Karpas-422 (cell line): ENCODE measurements around the gene TLL2. TPM values are rescaled to one million over a fixed set of nuclear protein-coding genes. Genes with fewer than 3 reads are reported as not detected.

Experiments
- DNase-seq: peaks from one replicate; pipeline ENCODE4 v3.0.0-alpha.2; 2015
- H2AFZ ChIP-seq: fragments of 200-600 bp; sonication (generic); 2 replicates; pipeline ENCODE4 v1.6.1; 2014; ENCODE audit warnings: antibody characterized with exemption, low read length, mixed read lengths
- H3K27ac ChIP-seq: fragments of 200-600 bp; sonication (generic); 2 replicates; pipeline ENCODE4 v1.5.1; 2014; ENCODE audit warnings: mild to moderate bottlenecking, low read length, moderate library complexity
- H3K27me3 ChIP-seq: fragments of 200-600 bp; sonication (generic); 2 replicates; pipeline ENCODE4 v1.6.1; 2014; ENCODE audit warnings: low read length, mixed read lengths
- H3K36me3 ChIP-seq: fragments of 200-600 bp; sonication (generic); 2 replicates; pipeline ENCODE4 v1.6.1; 2014; ENCODE audit warnings: low read length, mixed read lengths; ENCODE audit not compliant: insufficient read depth
- H3K4me1 ChIP-seq: fragments of 200-600 bp; sonication (generic); 2 replicates; pipeline ENCODE4 v1.6.1; 2014; ENCODE audit warnings: mild to moderate bottlenecking, low read length, mixed read lengths
- H3K4me2 ChIP-seq: fragments of 200-600 bp; sonication (generic); 2 replicates; pipeline ENCODE4 v1.6.1; 2014; ENCODE audit warnings: low read length, low read depth, mild to moderate bottlenecking; ENCODE audit not compliant: poor library complexity, severe bottlenecking
- H3K4me3 ChIP-seq: fragments of 200-600 bp; sonication (generic); 2 replicates; pipeline ENCODE4 v1.5.1; 2014; ENCODE audit warnings: mild to moderate bottlenecking, antibody characterized with exemption, low read length, mixed read lengths
- H3K79me2 ChIP-seq: fragments of 200-600 bp; sonication (generic); 2 replicates; pipeline ENCODE4 v1.6.1; 2014; ENCODE audit warnings: mild to moderate bottlenecking, low read length, mixed read lengths
- H3K9ac ChIP-seq: fragments of 200-600 bp; sonication (generic); 2 replicates; pipeline ENCODE4 v1.6.0; 2014; ENCODE audit warnings: low read length
- H3K9me2 ChIP-seq: fragments of 200-600 bp; sonication (generic), shearing (Covaris generic); replicated peaks from 2 replicates; pipeline ENCODE4 v1.6.0; 2014; ENCODE audit warnings: mild to moderate bottlenecking, low read length, moderate library complexity; ENCODE audit not compliant: insufficient read depth
- H3K9me3 ChIP-seq: fragments of 300-700, 200-600 bp; sonication (generic); 2 replicates; pipeline ENCODE4 v1.6.1; 2014; ENCODE audit warnings: low read length, mixed read lengths
- H4K20me1 ChIP-seq: fragments of 200-600 bp; sonication (generic); 2 replicates; pipeline ENCODE4 v1.6.1; 2014; ENCODE audit warnings: mild to moderate bottlenecking, antibody characterized with exemption, low read length, low read depth; ENCODE audit not compliant: insufficient read depth
- total RNA-seq: library from RNA; depleted of rRNA; stranded (reverse); fragments of >200 nt; shearing (Covaris generic); gene quantifications from 2 replicates; pipeline ENCODE4 v1.2.3, GENCODE V29; 2014; ENCODE audit warnings: low replicate concordance

The TLL2 gene
- total RNA-seq, 1 experiment from 2014 or later = not detected

DNA sequence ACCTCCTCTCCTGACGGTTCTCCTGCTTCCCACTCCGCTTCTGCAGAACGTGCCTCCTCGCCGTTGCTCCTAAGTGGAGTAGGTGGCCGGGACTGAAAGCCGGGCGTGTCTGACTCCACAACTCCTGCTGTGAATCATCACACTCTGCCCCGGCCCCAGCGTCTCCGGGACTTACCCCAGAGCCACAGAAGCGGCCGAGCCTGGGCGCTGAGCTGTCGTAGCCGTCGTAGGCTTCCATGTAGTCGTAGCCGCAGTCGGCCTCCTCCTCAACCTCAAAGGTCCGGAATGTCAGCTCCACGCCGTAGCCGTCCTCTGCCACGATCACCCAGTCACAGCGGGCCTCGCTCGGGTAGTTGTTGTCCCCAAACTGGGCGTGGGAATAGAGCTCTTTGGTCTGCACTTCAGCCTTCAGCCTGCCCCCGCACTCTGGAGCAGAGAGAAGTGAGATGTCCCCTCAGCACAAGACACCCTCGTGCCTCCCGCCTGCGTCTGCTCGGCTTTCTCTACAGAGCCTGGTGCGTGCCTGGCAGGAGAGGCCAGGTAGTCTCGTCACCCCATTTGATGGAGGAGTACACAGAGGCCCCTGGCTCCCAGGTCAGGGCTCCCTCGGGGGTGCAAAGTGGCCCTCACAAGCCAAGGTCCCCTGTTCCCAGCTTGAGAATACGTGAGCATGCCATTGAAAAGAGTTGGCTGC lies 143.7 kb downstream of the TLL2 start:
- H4K20me1 ChIP-seq = no peaks in the 10 kb centered on the region
- H3K79me2 ChIP-seq = no peaks in the 10 kb centered on the region
- H3K36me3 ChIP-seq = no peaks in the 10 kb centered on the region
- H2AFZ ChIP-seq = no peak overlapping the region
- no peak for DNase-seq
- H3K27me3 ChIP-seq = no peaks in the 10 kb centered on the region
- no peaks in the 10 kb centered on the region for H3K9me2 ChIP-seq
- no peak overlapping the region for H3K4me2 ChIP-seq
- no peak overlapping the region for H3K4me3 ChIP-seq
- H3K9me3 ChIP-seq = no peaks in the 10 kb centered on the region
- H3K27ac ChIP-seq = no peak overlapping the region
- H3K4me1 ChIP-seq = peaks cover 4% of the 10 kb centered on the region
- no peak overlapping the region for H3K9ac ChIP-seq

DNA sequence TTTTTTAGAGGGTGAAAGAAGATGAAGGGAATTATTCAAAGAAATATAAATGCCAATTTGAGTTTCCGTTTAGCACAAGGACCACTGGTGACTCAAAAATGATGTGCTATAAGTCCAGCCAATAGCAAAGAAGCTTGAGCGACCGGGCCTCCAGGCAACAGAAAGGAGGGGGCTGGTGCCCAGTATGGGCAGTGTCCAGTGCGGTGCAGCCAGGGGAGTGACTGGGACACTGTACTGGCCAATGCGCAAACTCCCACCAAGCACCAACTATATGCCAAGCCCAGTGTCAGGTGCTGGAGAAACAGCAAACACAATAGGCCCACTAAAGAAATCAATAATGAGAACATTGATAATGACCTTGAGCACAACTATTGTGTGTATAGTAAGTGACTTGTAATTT lies 144.8 kb downstream of the TLL2 start:
- H3K4me3 ChIP-seq = no peak overlapping the region
- H3K27ac ChIP-seq = no peak overlapping the region
- no peak for DNase-seq
- no peaks in the 10 kb centered on the region for H3K9me2 ChIP-seq
- no peak overlapping the region for H3K4me2 ChIP-seq
- no peaks in the 10 kb centered on the region for H4K20me1 ChIP-seq
- no peaks in the 10 kb centered on the region for H3K79me2 ChIP-seq
- no peak overlapping the region for H2AFZ ChIP-seq
- no peaks in the 10 kb centered on the region for H3K36me3 ChIP-seq
- H3K9me3 ChIP-seq = no peaks in the 10 kb centered on the region
- H3K27me3 ChIP-seq = no peaks in the 10 kb centered on the region
- H3K4me1 ChIP-seq = no peaks in the 10 kb centered on the region
- no peak overlapping the region for H3K9ac ChIP-seq

- H3K36me3 ChIP-seq = no peaks in the 10 kb centered on the region
- H3K27me3 ChIP-seq = no peaks in the 10 kb centered on the region
- no peaks in the 10 kb centered on the region for H3K9me3 ChIP-seq
- no peaks in the 10 kb centered on the region for H4K20me1 ChIP-seq
- H3K27ac ChIP-seq = no peak overlapping the region
- no peak overlapping the region for H3K4me3 ChIP-seq
- no peaks in the 10 kb centered on the region for H3K4me1 ChIP-seq
- H3K79me2 ChIP-seq = no peaks in the 10 kb centered on the region
- H2AFZ ChIP-seq = no peak overlapping the region
- no peak for DNase-seq
- H3K4me2 ChIP-seq = no peak overlapping the region
- H3K9me2 ChIP-seq = no peaks in the 10 kb centered on the region
- H3K9ac ChIP-seq = no peak overlapping the region
Measured at GRCh38 chr10:96367470-96367869, 146.3 kb downstream of the TLL2 start.

- Histone ChIP-seq H3K9me3 (no peaks in the 10 kb centered on the region), H2AFZ (no peak overlapping the region), H3K4me1 (no peaks in the 10 kb centered on the region), H3K36me3 (no peaks in the 10 kb centered on the region), H3K9me2 (no peaks in the 10 kb centered on the region), H3K27ac (no peak overlapping the region), H3K4me3 (no peak overlapping the region), H3K79me2 (no peaks in the 10 kb centered on the region), H3K9ac (no peak overlapping the region), H3K4me2 (no peak overlapping the region), H4K20me1 (no peaks in the 10 kb centered on the region), H3K27me3 (no peaks in the 10 kb centered on the region)
- DNase-seq = no peak
Measured at GRCh38 chr10:96366508-96366907, 147.2 kb downstream of the TLL2 start.

- Histone ChIP-seq H2AFZ (no peak overlapping the region), H3K4me2 (no peak overlapping the region), H3K9me3 (no peaks in the 10 kb centered on the region), H3K9me2 (no peaks in the 10 kb centered on the region), H3K36me3 (no peaks in the 10 kb centered on the region), H3K79me2 (no peaks in the 10 kb centered on the region), H3K9ac (no peak overlapping the region), H4K20me1 (no peaks in the 10 kb centered on the region), H3K4me1 (no peaks in the 10 kb centered on the region; the same call in 1 of the 2 replicates), H3K27ac (no peak overlapping the region), H3K4me3 (no peak overlapping the region), H3K27me3 (no peaks in the 10 kb centered on the region)
- DNase-seq = no peak
Measured at GRCh38 chr10:96365571-96365970, 148.2 kb downstream of the TLL2 start.

- no peaks in the 10 kb centered on the region; the same call in 1 of the 2 replicates for H3K4me1 ChIP-seq
- H3K9me3 ChIP-seq = no peaks in the 10 kb centered on the region
- no peaks in the 10 kb centered on the region for H3K79me2 ChIP-seq
- no peak overlapping the region for H2AFZ ChIP-seq
- no peak overlapping the region for H3K4me2 ChIP-seq
- no peak overlapping the region for H3K4me3 ChIP-seq
- H3K9ac ChIP-seq = no peak overlapping the region
- no peaks in the 10 kb centered on the region for H3K27me3 ChIP-seq
- no peak for DNase-seq
- H3K9me2 ChIP-seq = no peaks in the 10 kb centered on the region
- H3K27ac ChIP-seq = no peak overlapping the region
- no peaks in the 10 kb centered on the region for H3K36me3 ChIP-seq
- H4K20me1 ChIP-seq = no peaks in the 10 kb centered on the region
Measured at GRCh38 chr10:96360766-96361165, 153.0 kb downstream of the TLL2 start.

- no peaks in the 10 kb centered on the region for H3K27me3 ChIP-seq
- no peaks in the 10 kb centered on the region for H3K9me2 ChIP-seq
- no peak overlapping the region for H3K4me3 ChIP-seq
Measured at GRCh38 chr10:96360331-96360730, 153.4 kb downstream of the TLL2 start.

DNA sequence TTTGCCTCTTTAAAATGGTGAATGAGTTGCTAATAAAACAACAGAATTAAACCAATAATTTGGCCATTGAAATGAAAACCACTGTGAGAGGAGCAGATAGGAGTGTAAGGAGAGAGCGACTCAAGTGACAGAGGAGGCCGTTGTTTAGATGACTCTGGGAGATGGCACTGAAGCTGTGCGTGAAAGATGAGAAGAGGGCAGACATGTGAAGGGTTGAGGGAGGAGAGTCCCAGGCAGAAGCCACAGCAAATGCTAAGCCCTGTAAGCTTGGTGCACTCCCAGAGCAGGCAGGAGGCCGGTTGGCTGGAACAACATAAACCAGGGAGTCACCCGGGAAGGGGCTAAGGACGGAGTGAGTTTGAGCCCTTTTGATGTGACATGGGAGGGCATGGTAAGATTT lies 154.1 kb downstream of the TLL2 start:
- H2AFZ ChIP-seq = no peak overlapping the region
- no peak for DNase-seq
- no peaks in the 10 kb centered on the region for H3K9me2 ChIP-seq
- H3K27me3 ChIP-seq = no peaks in the 10 kb centered on the region
- no peak overlapping the region for H3K4me3 ChIP-seq
- no peaks in the 10 kb centered on the region; the same call in 1 of the 2 replicates for H3K4me1 ChIP-seq
- no peaks in the 10 kb centered on the region for H3K9me3 ChIP-seq
- H3K79me2 ChIP-seq = no peaks in the 10 kb centered on the region
- no peaks in the 10 kb centered on the region for H4K20me1 ChIP-seq
- no peak overlapping the region for H3K27ac ChIP-seq
- H3K36me3 ChIP-seq = no peaks in the 10 kb centered on the region
- H3K4me2 ChIP-seq = no peak overlapping the region
- H3K9ac ChIP-seq = no peak overlapping the region

More at GRCh38 chr10:96360331-96360730, 153.4 kb downstream of the TLL2 start:
- Histone ChIP-seq H3K4me1 (no peaks in the 10 kb centered on the region; the same call in 1 of the 2 replicates), H4K20me1 (no peaks in the 10 kb centered on the region), H2AFZ (no peak overlapping the region), H3K4me2 (no peak overlapping the region), H3K79me2 (no peaks in the 10 kb centered on the region), H3K9me3 (no peaks in the 10 kb centered on the region), H3K36me3 (no peaks in the 10 kb centered on the region), H3K9ac (no peak overlapping the region), H3K27ac (no peak overlapping the region)
- DNase-seq = no peak
